ENCODE data around the gene COA1. TPM values are rescaled to one million over a fixed set of nuclear protein-coding genes. Genes with fewer than 3 reads are reported as not detected.

The COA1 gene
- total RNA-seq, 4 donors from 2014 or later: 31.8 to 53.2 (median 39.8) TPM

GRCh38 chr7:43664681-43665080, 64.6 kb downstream of the COA1 start:
- no peaks in the 10 kb centered on the region for H3K27me3 ChIP-seq
- WGBS, 2 donors (ENCODE audit: low coverage in 1 of 2): 0 to 37% methylated on average over 1 of the region's 1 CpG
- no peaks in the 10 kb centered on the region for H3K36me3 ChIP-seq
- no peak for TF ChIP-seq EP300 (IDR thresholded peaks at IDR 0.05; ENCODE audit: low read depth)
- peak in 1 of 3 donors; percentile 16 for TF ChIP-seq POLR2AphosphoS5 (IDR thresholded peaks at IDR 0.05)
- no peak for DNase-seq
- intact Hi-C loops (cut with DNase I; ENCODE audit: low total_unique reads) (no loop called here), in situ Hi-C loops (cut with MboI; ENCODE audit: low pct_ligation_motif_present in 1 of 4, low pct_unique_long_range_greater_than_20kb in 1 of 4, low sequenced_read_pairs in 3 of 4) (no loop called here)
- peaks cover 0 to 4% (median 0%) of the 10 kb centered on the region in 4 donors for H3K4me1 ChIP-seq
- no peaks in the 10 kb centered on the region for H3K9me3 ChIP-seq
- H3K27ac ChIP-seq: peak overlapping the region in 1 of 4 donors; percentile 18
- no peak overlapping the region for H3K4me3 ChIP-seq

GRCh38 chr7:43660141-43660540, 69.2 kb downstream of the COA1 start:
- Histone ChIP-seq H3K27me3 (no peaks in the 10 kb centered on the region), H3K9me3 (no peaks in the 10 kb centered on the region), H3K4me1 (peaks cover 0 to 17% (median 4%) of the 10 kb centered on the region in 4 donors), H3K36me3 (no peaks in the 10 kb centered on the region), H3K27ac (no peak overlapping the region), H3K4me3 (no peak overlapping the region)
- DNase-seq: no peak
- TF ChIP-seq POLR2AphosphoS5 (IDR thresholded peaks at IDR 0.05) (no peak), POLR2A (IDR thresholded peaks at IDR 0.05) (no peak), EP300 (IDR thresholded peaks at IDR 0.05; ENCODE audit: low read depth) (no peak)
- 98 to 100% methylated on average over 2 of the region's 2 CpGs for WGBS, 2 donors (ENCODE audit: low coverage in 1 of 2)
- intact Hi-C loops (cut with DNase I; ENCODE audit: low total_unique reads) (no loop called here), in situ Hi-C loops (cut with MboI; ENCODE audit: low pct_ligation_motif_present in 1 of 4, low pct_unique_long_range_greater_than_20kb in 1 of 4, low sequenced_read_pairs in 3 of 4) (no loop called here)

- H3K4me1 ChIP-seq: peaks cover 0 to 15% (median 4%) of the 10 kb centered on the region in 4 donors
- H3K4me3 ChIP-seq: no peak overlapping the region
- H3K9me3 ChIP-seq: no peaks in the 10 kb centered on the region
- H3K27ac ChIP-seq: no peak overlapping the region
- no peak for TF ChIP-seq POLR2A (IDR thresholded peaks at IDR 0.05)
- no peak for TF ChIP-seq CTCF (IDR thresholded peaks at IDR 0.05)
- TF ChIP-seq POLR2AphosphoS5 (IDR thresholded peaks at IDR 0.05): no peak
- TF ChIP-seq EP300 (IDR thresholded peaks at IDR 0.05; ENCODE audit: low read depth): no peak
- H3K36me3 ChIP-seq: no peaks in the 10 kb centered on the region
- intact Hi-C loops (cut with DNase I; ENCODE audit: low total_unique reads) (no loop called here), in situ Hi-C loops (cut with MboI; ENCODE audit: low pct_ligation_motif_present in 1 of 4, low pct_unique_long_range_greater_than_20kb in 1 of 4, low sequenced_read_pairs in 3 of 4) (no loop called here)
- DNase-seq: no peak
- no peaks in the 10 kb centered on the region for H3K27me3 ChIP-seq
Observed at GRCh38 chr7:43659549-43659896, 69.8 kb downstream of the COA1 start.

- intact Hi-C loops (cut with DNase I; ENCODE audit: low total_unique reads): no loop called here
Observed at GRCh38 chr7:43658718-43659548, 70.4 kb downstream of the COA1 start.

More at GRCh38 chr7:43658718-43659548, 70.4 kb downstream of the COA1 start:
- Histone ChIP-seq H3K27ac (peak overlapping the region in 1 of 4 donors; percentile 3), H3K4me1 (peaks cover 2 to 18% (median 7%) of the 10 kb centered on the region in 4 donors), H3K9me3 (no peaks in the 10 kb centered on the region), H3K4me3 (no peak overlapping the region), H3K36me3 (no peaks in the 10 kb centered on the region), H3K27me3 (no peaks in the 10 kb centered on the region)
- in situ Hi-C loops (cut with MboI; ENCODE audit: low pct_ligation_motif_present in 1 of 4, low pct_unique_long_range_greater_than_20kb in 1 of 4, low sequenced_read_pairs in 3 of 4): no loop called here
- TF ChIP-seq CTCF (IDR thresholded peaks at IDR 0.05): no peak
- no peak for TF ChIP-seq POLR2A (IDR thresholded peaks at IDR 0.05)
- no peak for TF ChIP-seq POLR2AphosphoS5 (IDR thresholded peaks at IDR 0.05)
- TF ChIP-seq EP300 (IDR thresholded peaks at IDR 0.05; ENCODE audit: low read depth): no peak
- no peak for DNase-seq
- 76 to 97% methylated on average over 4 to 7 of the region's 7 CpGs for WGBS, 2 donors (ENCODE audit: low coverage in 1 of 2)
